GM18907 (cell line): ENCODE results near the gene EMILIN2.
A peak's percentile ranks its signal among the peaks of the same experiment; 100 is the strongest.

Experiments used
- ATAC-seq: cut with Tn5 transposase; IDR thresholded peaks from one replicate; pipeline ENCODE4 v1.9.1; 2021; ENCODE audit warnings: mild to moderate bottlenecking, moderate library complexity; ENCODE audit not compliant: unreplicated experiment

Gene EMILIN2

DNA sequence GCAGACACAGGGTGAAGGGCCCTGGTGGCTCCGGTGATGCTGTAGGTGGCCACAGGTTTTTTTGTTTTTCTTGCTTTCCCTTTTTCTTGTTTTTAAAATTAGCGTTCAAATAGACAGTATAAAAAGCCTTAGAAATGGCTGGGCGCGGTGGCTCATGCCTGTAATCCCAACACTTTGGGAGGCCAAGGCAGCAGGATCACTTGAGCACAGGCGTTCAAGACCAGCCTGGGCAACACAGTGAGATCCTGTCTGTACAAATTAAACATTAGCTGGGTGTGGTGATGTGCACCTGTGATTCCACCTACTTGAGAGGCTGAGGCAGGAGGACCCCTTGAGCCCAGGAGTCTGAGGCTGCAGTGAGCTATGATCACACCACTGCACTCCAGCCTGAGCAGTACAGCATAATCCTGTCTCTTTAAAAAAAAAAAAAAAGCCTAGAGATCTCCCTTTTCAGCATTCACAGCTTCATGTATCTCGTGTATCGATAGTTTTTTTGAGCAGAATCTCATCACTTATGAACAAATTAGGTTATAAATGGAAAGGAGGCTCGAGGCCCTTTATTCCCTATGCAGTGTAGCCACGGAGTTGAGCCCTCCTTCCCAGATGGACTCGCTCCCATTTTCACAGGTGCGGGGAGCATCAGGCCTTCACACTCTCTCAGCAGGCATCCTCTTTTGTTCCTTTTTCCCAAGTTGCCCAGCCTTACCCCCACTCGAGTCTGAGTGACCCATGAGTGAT, 50.8 kb downstream of the EMILIN2 start:
- ATAC-seq, result no peak

GRCh38 chr18:2898186-2898640, 51.4 kb downstream of the EMILIN2 start:
- ATAC-seq, result no peak

DNA sequence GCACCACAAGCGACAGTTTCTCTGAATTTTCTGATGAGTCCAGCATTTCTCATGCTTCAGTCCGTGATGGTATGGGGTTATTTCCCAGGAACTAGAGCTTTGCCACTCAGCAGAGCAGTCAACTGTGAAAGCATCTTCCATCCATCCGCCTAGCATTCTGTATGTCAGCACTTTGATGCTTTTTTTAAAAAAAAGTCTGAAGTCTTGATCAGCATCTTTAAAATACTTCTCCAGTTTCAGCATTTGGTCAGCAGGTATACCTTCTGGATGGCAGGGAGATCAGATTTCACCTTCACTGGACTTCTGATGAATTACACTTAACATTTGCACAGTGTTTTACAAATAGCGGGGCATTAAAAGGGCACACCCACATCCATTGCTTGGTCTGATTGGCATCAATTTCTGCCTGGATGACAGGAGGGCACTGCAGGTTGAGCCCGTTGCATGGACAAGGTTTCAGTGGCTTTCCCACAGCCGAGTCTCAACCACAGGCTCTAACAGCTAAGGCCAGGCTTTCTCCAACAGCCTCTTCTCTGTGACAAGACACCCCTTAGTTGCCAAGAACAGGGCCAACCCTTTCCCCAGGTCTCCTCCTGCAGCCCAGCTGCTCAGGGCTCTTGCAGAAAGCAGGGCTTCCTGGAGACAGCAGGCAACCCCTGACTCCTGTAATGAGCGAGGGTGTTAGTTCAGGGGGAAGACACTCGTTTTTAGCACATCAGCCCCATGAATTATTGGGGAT, 54.0 kb downstream of the EMILIN2 start:
- ATAC-seq, result no peak

- ATAC-seq, result no peak
These were observed 54.7 kb downstream of the EMILIN2 start for GRCh38 chr18:2901423-2901985.

DNA sequence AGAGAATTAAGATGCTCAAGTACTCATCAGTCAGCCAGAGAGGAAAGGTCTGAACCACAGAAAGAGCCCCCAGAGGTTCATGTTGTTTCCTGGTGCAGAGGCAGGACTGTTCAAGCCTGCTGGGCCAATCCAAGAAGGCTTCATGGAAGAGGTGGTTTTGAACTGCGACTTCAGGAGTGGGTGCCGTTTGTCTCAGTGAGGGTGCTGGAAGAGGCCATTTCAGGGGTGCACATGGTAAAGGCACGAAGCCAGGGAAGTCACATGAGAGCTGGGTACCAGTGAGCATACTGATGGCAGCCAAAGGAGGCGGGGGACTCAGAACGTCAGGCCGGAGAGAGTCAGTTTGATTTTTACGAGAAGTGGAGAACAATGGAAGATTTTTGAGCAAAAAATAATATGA, 55.5 kb downstream of the EMILIN2 start:
- no peak for ATAC-seq

DNA sequence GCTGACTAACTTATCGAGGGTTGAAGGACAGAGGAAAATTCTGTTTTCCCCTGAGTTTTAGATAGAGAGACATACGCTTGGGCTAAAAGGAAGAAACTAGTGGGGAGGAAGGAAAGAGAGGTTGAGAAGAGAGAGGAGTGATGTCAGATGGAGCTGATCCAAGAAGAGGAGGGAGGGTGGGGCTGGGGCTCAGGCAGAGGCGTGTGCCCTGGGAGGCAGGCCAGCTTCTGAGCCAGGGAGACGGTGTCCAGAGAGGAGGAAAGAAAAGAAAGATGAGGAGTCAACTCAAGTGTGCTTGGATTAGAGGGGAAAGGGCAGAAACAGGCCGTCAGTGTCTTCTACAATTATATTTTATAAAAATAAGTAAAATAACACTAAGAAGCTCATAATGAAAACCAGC, 56.2 kb downstream of the EMILIN2 start:
- no peak for ATAC-seq

DNA sequence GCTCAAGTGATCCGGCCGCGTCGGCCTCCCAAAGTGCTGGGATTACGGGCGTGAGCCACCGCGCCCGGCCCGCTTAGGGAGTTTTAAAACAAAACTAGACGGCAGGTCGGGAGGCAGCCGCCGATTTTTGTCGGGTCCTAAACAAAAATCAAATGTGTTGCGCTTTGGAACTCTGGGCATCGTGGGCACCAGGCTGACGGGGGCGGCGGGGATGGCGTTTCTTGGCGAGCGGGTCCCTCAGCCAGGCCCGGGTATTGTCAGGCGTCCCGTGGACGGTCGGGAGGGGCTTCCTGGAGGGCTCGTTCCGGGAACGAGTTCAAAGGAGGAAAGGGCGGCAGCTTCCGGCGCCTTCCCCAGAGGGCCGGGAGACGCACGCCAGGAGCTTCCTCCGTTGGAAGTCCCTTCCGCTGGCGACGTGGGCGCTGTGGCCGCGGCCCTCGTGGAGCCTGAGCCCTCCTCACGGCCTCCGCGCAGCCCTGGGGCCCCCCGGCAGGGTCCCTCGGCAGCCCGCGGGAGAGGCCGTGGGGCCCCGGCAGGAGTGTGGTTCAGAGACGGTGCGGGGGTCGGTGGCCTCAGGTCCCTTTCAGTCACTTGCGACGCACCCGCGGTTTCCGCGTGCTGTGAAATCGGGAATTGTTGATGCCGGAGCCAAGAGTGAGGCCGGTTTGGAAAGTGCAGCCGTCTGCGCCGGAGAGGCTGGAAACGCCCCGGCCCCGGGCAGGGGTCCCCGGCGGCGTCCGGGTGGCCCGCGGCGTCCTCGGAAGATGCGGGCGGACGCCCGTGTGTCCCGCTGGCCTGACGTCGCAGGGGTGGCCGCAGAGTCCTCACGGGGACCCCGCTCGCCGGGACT, 59.3 kb downstream of the EMILIN2 start:
- ATAC-seq, result peak; percentile 42

GRCh38 chr18:2906704-2907549, 60.1 kb downstream of the EMILIN2 start:
- peak; percentile 63 for ATAC-seq

GRCh38 chr18:2907550-2908135, 60.8 kb downstream of the EMILIN2 start:
- peak; percentile 18 for ATAC-seq

GRCh38 chr18:2908166-2908945, 61.5 kb downstream of the EMILIN2 start:
- no peak for ATAC-seq

GRCh38 chr18:2908946-2909335, 62.1 kb downstream of the EMILIN2 start:
- ATAC-seq, result no peak

DNA sequence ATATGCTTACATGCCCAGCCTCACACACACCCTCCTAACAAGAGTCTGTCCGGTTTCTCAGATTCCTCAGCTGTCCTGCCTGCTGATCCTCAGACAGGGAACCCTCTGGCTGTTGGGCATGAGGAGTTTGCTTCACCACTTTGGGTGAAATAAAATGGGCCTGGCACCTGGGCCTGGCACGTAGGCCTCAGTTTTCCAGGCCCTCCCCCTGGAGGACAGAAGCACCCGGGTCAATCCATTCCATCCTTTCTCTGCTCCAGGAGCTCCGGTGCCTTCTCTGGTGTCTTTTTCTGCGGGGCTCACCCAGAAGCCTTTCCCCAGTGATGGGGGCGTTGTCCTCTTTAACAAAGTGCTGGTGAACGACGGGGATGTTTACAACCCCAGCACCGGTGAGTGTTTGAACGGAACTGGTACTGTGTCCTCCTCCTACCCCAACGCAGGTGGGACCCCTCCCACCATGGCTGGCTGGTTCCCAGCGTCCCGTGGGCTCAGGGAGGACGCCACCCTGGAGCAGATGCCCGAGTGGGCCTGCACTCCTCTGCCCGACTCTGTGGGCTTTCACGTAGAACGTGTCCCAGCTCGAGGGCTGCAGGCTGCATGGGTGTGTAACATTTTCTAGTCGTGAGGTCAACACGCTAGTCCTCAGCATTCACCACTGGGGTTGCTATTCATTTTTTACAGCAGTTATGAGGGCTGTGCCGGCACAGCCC, 62.8 kb downstream of the EMILIN2 start:
- no peak for ATAC-seq

DNA sequence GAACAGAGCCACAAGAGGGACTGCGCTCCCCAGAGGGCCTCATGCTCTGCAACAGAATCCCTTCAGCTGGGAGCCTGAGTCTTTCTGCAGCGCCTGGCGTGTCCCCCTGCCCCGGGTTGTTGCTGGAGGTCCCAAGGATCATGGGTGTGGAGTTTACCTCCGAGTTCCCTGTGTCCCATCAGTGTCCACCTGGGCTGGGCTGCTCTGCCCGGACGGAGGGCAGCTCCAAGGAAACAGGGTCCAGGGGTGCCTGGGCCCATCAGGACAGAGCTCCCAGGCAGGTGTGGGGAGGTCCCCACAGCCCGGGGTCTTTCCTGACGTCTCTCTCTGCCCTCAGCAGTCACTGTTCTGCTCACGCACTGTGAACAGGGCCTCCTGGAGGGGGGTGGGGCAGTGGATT, 63.5 kb downstream of the EMILIN2 start:
- ATAC-seq, result no peak

DNA sequence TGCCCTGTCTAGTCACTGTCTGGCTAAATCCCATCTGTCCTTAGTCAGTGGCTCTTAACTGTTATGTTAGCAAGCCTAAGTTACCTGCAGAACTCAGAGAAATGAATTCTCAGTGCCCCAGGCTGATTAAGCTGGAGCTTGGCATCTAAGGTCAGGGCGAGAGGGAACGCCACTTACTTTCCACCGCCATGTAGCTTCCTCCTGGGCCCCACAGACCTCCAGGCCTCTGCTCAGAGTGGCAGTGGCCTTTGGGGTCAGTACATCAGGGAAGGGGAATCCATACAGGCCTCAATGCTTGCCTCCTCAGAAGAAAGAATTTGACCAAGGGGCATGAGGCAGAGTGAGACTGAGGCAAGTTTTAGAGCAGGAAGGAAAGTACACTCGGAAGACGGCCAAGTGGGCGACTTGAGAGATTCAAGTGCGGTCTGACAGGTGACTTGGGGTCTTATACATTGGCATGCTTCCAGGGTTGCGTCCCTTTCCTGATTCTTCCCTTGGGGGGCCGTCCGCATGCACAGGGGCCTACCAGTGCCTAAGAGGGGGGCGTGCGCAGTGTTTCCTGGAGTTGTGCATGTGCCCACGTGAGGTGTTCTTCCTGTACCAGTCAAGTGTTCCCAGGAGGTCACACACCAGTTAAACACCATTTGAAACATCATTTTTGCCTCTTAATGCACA, 64.1 kb downstream of the EMILIN2 start:
- no peak for ATAC-seq

GRCh38 chr18:2911533-2911932, 64.7 kb downstream of the EMILIN2 start:
- ATAC-seq, result no peak

GRCh38 chr18:2912357-2913299, 65.8 kb downstream of the EMILIN2 start:
- ATAC-seq, result no peak
